ENCODE data around the gene EIF4E3.

DNA sequence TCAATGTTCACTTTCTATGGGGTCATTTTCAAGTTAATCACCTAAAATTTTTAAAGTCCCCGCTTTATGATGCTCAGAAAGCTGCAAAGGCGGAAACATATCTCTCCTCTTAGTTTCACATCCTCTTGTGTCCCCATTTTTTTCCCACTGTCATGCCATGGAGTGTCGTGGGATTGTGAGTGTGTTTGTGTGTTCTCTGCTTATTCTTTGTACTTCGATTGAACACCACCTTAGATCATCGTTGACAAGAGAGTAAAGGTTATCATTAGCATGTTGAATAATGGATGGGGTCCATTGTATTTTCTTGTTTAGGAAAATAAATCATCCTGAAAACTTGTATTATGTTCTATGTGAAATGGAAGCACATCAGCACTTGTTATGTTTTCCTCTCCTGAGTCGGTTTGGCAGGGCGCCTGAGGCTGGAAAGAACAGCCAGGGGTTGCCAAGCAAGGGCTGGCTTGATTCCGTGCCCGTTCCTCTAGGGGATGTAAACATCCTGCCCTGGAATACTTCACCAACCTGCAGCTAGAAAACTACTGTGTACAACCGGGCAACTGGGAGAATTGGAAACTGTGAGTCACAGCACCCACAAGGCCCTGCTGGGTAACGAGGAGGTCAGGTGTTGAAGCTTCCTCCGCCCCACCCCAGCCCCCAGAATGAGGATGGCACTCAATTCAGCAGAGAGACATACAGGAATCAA is 67.2 kb downstream of the EIF4E3 start:
- TF ChIP-seq, protein P1, sequence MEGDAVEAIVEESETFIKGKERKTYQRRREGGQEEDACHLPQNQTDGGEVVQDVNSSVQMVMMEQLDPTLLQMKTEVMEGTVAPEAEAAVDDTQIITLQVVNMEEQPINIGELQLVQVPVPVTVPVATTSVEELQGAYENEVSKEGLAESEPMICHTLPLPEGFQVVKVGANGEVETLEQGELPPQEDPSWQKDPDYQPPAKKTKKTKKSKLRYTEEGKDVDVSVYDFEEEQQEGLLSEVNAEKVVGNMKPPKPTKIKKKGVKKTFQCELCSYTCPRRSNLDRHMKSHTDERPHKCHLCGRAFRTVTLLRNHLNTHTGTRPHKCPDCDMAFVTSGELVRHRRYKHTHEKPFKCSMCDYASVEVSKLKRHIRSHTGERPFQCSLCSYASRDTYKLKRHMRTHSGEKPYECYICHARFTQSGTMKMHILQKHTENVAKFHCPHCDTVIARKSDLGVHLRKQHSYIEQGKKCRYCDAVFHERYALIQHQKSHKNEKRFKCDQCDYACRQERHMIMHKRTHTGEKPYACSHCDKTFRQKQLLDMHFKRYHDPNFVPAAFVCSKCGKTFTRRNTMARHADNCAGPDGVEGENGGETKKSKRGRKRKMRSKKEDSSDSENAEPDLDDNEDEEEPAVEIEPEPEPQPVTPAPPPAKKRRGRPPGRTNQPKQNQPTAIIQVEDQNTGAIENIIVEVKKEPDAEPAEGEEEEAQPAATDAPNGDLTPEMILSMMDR (IDR thresholded peaks at IDR 0.05) = no peak
- no peak for TF ChIP-seq EP300 (IDR thresholded peaks at IDR 0.05; ENCODE audit: borderline replicate concordance in 1 of 2, low read depth in 1 of 2, low read length in 1 of 2)
- no peak for TF ChIP-seq EZH2phosphoT487 (IDR thresholded peaks at IDR 0.05; ENCODE audit: borderline replicate concordance, low read depth)
- no peak for TF ChIP-seq TEAD4 (IDR thresholded peaks at IDR 0.05; ENCODE audit: borderline replicate concordance, insufficient read depth)
- no peak for TF ChIP-seq GABPA (IDR thresholded peaks at IDR 0.05; ENCODE audit: low read depth)
- TF ChIP-seq NRF1 (IDR thresholded peaks at IDR 0.05; ENCODE audit: low read depth, low read length) = no peak
- no peak for TF ChIP-seq RAD21 (IDR thresholded peaks at IDR 0.05; ENCODE audit: low read length)
- TF ChIP-seq RFX5 (IDR thresholded peaks at IDR 0.05; ENCODE audit: low read length) = no peak
- no peak for TF ChIP-seq USF2 (IDR thresholded peaks at IDR 0.05; ENCODE audit: borderline replicate concordance, low read depth, low read length)
- no peak for TF ChIP-seq YY1 (IDR thresholded peaks at IDR 0.05; ENCODE audit: low read depth)

Measured in SK-N-SH (cell line).